Prostate gland (tissue), 2 donors: ENCODE data around the gene SCN1A. TPM values are rescaled to one million over a fixed set of nuclear protein-coding genes. Genes with fewer than 3 reads are reported as not detected.

Experiments
- DNase-seq: peaks from one replicate; pipeline ENCODE4 v3.0.0-alpha.2; 2019; ENCODE audit warnings: low spot score
- H3K27ac ChIP-seq, 2 donors: fragments of 200-600 bp; sonication (generic); 2 replicates each; pipeline ENCODE4 v1.5.1; 2017 to 2019
- H3K27me3 ChIP-seq: fragments of 200-600 bp; sonication (generic); replicated peaks from 2 replicates; pipeline ENCODE4 v1.5.1; 2019; ENCODE audit not compliant: insufficient read depth
- H3K36me3 ChIP-seq, 2 donors: fragments of 200-600 bp; sonication (generic); 1 replicate in 1 of 2; 2 replicates in 1 of 2; pipeline versions ENCODE4 v1.5.1 to v1.8.1; 2017 to 2019
- H3K4me1 ChIP-seq: fragments of 200-600 bp; sonication (generic); replicated peaks from 2 replicates; pipeline ENCODE4 v1.5.1; 2019
- H3K4me3 ChIP-seq, 2 donors: fragments of 200-600 bp; sonication (generic); 2 replicates each; pipeline ENCODE4 v1.5.1; 2017 to 2019
- H3K9me3 ChIP-seq: fragments of 200-600 bp; sonication (generic); 2 replicates; pipeline ENCODE4 v1.5.1; 2017
- POLR2A ChIP-seq: fragments of 450-650 bp; IDR thresholded peaks from one replicate; pipeline ENCODE4 v1.6.1; 2016; ENCODE audit warnings: antibody characterized with exemption, mild to moderate bottlenecking
- POLR2AphosphoS5 ChIP-seq: sonication (generic); formaldehyde crosslinking; IDR thresholded peaks from one replicate; pipeline ENCODE4 v1.6.1; 2017; ENCODE audit warnings: antibody characterized with exemption
- WGBS: methylation state at CpG from one replicate; pipeline ENCODE4 v1.1.5; 2018; 5-methylcytosine and 5-hydroxymethylcytosine counted together
- intact Hi-C: fragments of 100-400 bp; cut with DNase I; formaldehyde crosslinking; loops from one replicate; pipeline ENCODE4 v1.14.2; 2022
- total RNA-seq, 2 donors: library from RNA; depleted of rRNA; stranded (reverse); fragments of >200 nt; gene quantifications; one replicate each; pipeline ENCODE4 v1.1.0, GENCODE V29; 2016
- TF ChIP-seq, protein P1 (sequence below), 4 experiments: fragments of 200-600 bp in 2 of 4; fragments of 450-650 bp in 2 of 4; sonication (generic) in 2 of 4; IDR thresholded peaks; 1 replicate in 3 of 4; 2 replicates in 1 of 4; pipeline ENCODE4 v1.5.1; 2016 to 2019; ENCODE audit warnings: antibody characterized with exemption in 4 of 4, mild to moderate bottlenecking in 2 of 4, moderate library complexity in 2 of 4

The SCN1A gene
- total RNA-seq, 2 donors from 2014 or later, result 0.23 TPM; not detected in 1

DNA sequence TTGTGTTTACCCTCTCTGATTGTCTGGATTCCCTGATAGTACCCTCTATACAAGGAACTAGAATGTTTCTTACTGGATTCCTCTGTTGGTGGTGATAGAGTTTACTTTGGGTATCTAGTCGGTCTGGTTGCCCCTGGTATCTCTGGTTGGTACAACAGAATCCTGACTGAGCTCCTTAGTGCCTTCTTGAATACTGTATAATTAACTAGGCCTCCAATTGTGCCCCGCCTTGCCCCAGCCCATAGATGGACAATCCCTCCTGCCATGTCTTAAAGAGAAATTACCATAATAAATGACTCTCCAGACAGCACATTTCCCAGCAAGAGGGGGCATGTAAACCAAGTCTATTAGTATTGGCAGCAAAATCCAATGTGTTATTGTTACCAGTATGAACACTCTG is 2.3 kb downstream of the SCN1A start:
- H3K4me3 ChIP-seq, result no peak overlapping the region
- 80% methylated on average over 2 of the region's 2 CpGs for WGBS
- TF ChIP-seq POLR2AphosphoS5 (no peak), POLR2A (no peak)
- TF ChIP-seq, protein P1, sequence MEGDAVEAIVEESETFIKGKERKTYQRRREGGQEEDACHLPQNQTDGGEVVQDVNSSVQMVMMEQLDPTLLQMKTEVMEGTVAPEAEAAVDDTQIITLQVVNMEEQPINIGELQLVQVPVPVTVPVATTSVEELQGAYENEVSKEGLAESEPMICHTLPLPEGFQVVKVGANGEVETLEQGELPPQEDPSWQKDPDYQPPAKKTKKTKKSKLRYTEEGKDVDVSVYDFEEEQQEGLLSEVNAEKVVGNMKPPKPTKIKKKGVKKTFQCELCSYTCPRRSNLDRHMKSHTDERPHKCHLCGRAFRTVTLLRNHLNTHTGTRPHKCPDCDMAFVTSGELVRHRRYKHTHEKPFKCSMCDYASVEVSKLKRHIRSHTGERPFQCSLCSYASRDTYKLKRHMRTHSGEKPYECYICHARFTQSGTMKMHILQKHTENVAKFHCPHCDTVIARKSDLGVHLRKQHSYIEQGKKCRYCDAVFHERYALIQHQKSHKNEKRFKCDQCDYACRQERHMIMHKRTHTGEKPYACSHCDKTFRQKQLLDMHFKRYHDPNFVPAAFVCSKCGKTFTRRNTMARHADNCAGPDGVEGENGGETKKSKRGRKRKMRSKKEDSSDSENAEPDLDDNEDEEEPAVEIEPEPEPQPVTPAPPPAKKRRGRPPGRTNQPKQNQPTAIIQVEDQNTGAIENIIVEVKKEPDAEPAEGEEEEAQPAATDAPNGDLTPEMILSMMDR (IDR thresholded peaks at IDR 0.05), result no peak
- intact Hi-C loops, result loop anchor here (5.0 kb wide), 1 partner anchor 173 kb away; the partner anchor contains the start of gene TTC21B
- no peaks in the 10 kb centered on the region for H3K36me3 ChIP-seq
- no peaks in the 10 kb centered on the region for H3K9me3 ChIP-seq
- H3K27me3 ChIP-seq, result no peaks in the 10 kb centered on the region
- H3K27ac ChIP-seq, result no peak overlapping the region
- H3K4me1 ChIP-seq, result no peaks in the 10 kb centered on the region
- DNase-seq, result no peak

DNA sequence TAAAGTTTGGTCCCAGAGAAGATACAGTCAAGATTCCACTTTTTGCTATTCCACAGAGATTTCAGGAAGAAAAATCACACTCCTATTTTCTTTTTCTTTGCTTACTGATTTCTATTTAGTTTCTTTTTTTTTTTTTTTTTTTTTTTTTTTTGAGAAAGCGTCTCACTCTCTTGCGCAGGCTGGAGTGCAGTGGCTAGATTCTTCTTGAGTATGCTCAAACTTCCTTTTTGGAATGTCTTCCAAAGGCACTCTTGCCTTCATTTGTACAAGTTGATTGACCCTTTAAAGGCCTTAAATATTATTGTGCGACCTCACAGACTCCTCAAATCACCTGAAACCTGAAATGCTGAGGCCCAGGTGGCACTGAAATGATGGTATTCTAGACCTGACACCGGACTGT is 9.6 kb downstream of the SCN1A start:
- no peak overlapping the region for H3K27ac ChIP-seq
- 85% methylated on average over 4 of the region's 4 CpGs for WGBS
- H3K9me3 ChIP-seq, result no peaks in the 10 kb centered on the region
- no peaks in the 10 kb centered on the region for H3K27me3 ChIP-seq
- no peak for DNase-seq
- H3K4me1 ChIP-seq, result no peaks in the 10 kb centered on the region
- no peak overlapping the region for H3K4me3 ChIP-seq
- no peak for TF ChIP-seq POLR2A
- no peak for TF ChIP-seq POLR2AphosphoS5
- TF ChIP-seq, protein P1 (IDR thresholded peaks at IDR 0.05), result no peak
- H3K36me3 ChIP-seq, result no peaks in the 10 kb centered on the region
- intact Hi-C loops, result no loop called here

DNA sequence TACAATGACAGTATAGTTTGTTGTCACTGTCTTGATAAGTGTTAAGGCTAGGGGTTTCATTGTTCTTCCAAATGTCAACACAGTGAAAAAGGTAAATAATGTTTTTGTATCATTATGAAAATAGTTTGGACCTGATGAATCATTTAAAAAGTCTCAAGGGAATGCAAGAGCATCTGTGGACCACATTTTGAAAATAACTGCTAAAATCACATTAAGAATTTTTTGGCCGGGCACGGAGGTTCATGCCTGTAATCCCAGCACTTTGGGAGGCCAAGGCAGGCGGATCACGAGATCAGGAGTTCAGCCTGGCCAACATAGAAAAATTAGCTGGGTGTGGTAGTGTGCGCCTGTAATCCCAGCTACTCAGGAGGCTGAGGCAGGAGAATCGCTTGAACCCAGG is 10.3 kb downstream of the SCN1A start:
- Histone ChIP-seq H3K9me3 (no peaks in the 10 kb centered on the region), H3K4me3 (no peak overlapping the region), H3K27ac (no peak overlapping the region), H3K36me3 (no peaks in the 10 kb centered on the region), H3K27me3 (no peaks in the 10 kb centered on the region), H3K4me1 (no peaks in the 10 kb centered on the region)
- intact Hi-C loops, result no loop called here
- TF ChIP-seq, protein P1 (IDR thresholded peaks at IDR 0.05), result no peak
- no peak for TF ChIP-seq POLR2A
- no peak for TF ChIP-seq POLR2AphosphoS5
- DNase-seq, result no peak
- 80% methylated on average over 6 of the region's 6 CpGs for WGBS

DNA sequence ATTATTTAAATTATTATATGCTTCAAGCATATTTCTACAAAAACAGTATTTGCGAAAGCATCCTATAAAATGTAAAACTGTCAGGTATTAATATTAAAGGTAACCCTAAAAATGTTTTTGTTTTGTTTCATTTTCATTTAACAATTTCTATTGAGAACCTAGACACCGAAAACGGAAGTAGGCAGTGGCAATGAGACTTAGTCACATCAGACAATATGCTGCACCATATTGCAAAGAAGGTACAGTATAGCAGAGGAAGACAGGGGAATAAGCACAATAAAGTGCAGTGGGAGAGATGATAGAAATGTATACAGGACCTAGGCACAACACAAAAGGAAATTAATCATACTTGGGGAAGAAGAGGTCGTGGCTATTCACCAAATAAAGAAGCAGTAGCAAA is 12.2 kb downstream of the SCN1A start:
- Histone ChIP-seq H3K4me3 (no peak overlapping the region), H3K27ac (no peak overlapping the region), H3K4me1 (no peaks in the 10 kb centered on the region), H3K27me3 (no peaks in the 10 kb centered on the region), H3K36me3 (no peaks in the 10 kb centered on the region), H3K9me3 (no peaks in the 10 kb centered on the region)
- DNase-seq, result no peak
- 82% methylated on average over 4 of the region's 4 CpGs for WGBS
- TF ChIP-seq POLR2AphosphoS5 (no peak), POLR2A (no peak)
- TF ChIP-seq, protein P1 (IDR thresholded peaks at IDR 0.05), result no peak
- intact Hi-C loops, result no loop called here

DNA sequence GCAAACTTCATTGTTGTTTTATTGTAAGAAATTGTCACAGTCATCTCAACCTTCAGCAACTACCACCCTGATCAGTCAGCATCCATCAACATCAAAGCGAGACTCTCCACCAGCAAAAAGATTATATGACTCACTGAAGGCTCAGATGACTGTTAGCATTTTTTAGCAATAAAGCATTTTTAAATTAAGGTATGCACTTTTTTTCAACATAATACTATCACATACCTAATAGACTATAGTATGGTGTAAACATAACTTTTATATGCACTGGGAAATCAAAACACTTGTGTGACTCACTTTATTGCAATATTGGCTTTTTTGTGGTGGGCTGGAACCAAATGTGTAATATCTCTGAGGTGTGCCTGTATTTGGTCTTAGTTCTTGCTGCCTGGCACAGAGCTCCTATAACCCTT is 15.6 kb downstream of the SCN1A start:
- TF ChIP-seq POLR2A (no peak), POLR2AphosphoS5 (no peak)
- TF ChIP-seq, protein P1 (IDR thresholded peaks at IDR 0.05), result no peak
- H3K4me3 ChIP-seq, result no peak overlapping the region
- H3K9me3 ChIP-seq, result no peaks in the 10 kb centered on the region

More for the DNA sequence above, 15.6 kb downstream of the SCN1A start:
- Histone ChIP-seq H3K36me3 (no peaks in the 10 kb centered on the region), H3K27me3 (no peaks in the 10 kb centered on the region), H3K27ac (no peak overlapping the region), H3K4me1 (no peaks in the 10 kb centered on the region)
- DNase-seq, result no peak
- intact Hi-C loops, result no loop called here
- 96% methylated on average over 1 of the region's 1 CpG for WGBS
